MM.1S (cell line): Measurements from ENCODE around the gene CD44.

Source experiments
- DNase-seq: peaks from one replicate; pipeline ENCODE4 v3.0.0-alpha.2; 2015
- H2AFZ ChIP-seq: fragments of 300-600 bp; sonication (generic); 2 replicates; pipeline ENCODE4 v1.6.0; 2016; ENCODE audit warnings: antibody characterized with exemption, low read length
- H3F3A ChIP-seq: fragments of 300-600 bp; sonication (generic); 2 replicates; pipeline ENCODE4 v1.6.1; 2016; ENCODE audit warnings: mild to moderate bottlenecking, antibody characterized with exemption, low read length, moderate library complexity, mixed read lengths; ENCODE audit not compliant: insufficient read depth
- H3K27ac ChIP-seq: fragments of 300-600 bp; sonication (generic); 2 replicates; pipeline ENCODE4 v1.5.1; 2016; ENCODE audit warnings: mild to moderate bottlenecking, low read length
- H3K27me3 ChIP-seq: fragments of 300-600 bp; sonication (generic); replicated peaks from 2 replicates; pipeline ENCODE4 v1.6.0; 2016; ENCODE audit warnings: low read length; ENCODE audit not compliant: insufficient read depth
- H3K36me3 ChIP-seq: fragments of 300-600 bp; sonication (generic); replicated peaks from 2 replicates; pipeline ENCODE4 v1.6.1; 2016; ENCODE audit warnings: mild to moderate bottlenecking, low read length, mixed read lengths; ENCODE audit not compliant: insufficient read depth
- H3K4me1 ChIP-seq: fragments of 300-600 bp; sonication (generic); 2 replicates; pipeline ENCODE4 v1.6.1; 2016; ENCODE audit warnings: low read length, mixed read lengths
- H3K4me2 ChIP-seq: fragments of 300-600 bp; sonication (generic); 2 replicates; pipeline ENCODE4 v1.6.0; 2016; ENCODE audit warnings: low read depth, low read length
- H3K4me3 ChIP-seq: fragments of 300-600 bp; sonication (generic); 2 replicates; pipeline ENCODE4 v1.5.1; 2016; ENCODE audit warnings: low read length, mixed read lengths
- H3K79me2 ChIP-seq: fragments of 300-600 bp; sonication (generic); 2 replicates; pipeline ENCODE4 v1.6.1; 2016; ENCODE audit warnings: mixed run types, low read length, mixed read lengths
- H3K9ac ChIP-seq: fragments of 300-600 bp; sonication (generic); 2 replicates; pipeline ENCODE4 v1.6.1; 2016; ENCODE audit warnings: low read length, mixed read lengths
- H3K9me2 ChIP-seq: fragments of 300-600 bp; sonication (generic); replicated peaks from 2 replicates; pipeline ENCODE4 v1.6.1; 2016; ENCODE audit warnings: mild to moderate bottlenecking, low read length, mixed read lengths; ENCODE audit not compliant: insufficient read depth
- H3K9me3 ChIP-seq: fragments of 300-600 bp; sonication (generic); replicated peaks from 2 replicates; pipeline ENCODE4 v1.6.1; 2016; ENCODE audit warnings: mild to moderate bottlenecking, low read length, mixed read lengths; ENCODE audit not compliant: insufficient read depth
- H4K20me1 ChIP-seq: fragments of 300-600 bp; sonication (generic); 2 replicates; pipeline ENCODE4 v1.6.1; 2016; ENCODE audit warnings: mild to moderate bottlenecking, low read length, moderate library complexity, mixed read lengths; ENCODE audit not compliant: insufficient read depth
- EZH2 ChIP-seq: fragments of 300-600 bp; sonication (generic); optimal IDR thresholded peaks from 2 replicates; pipeline ENCODE3; 2017; ENCODE audit warnings: low read depth, mild to moderate bottlenecking, antibody characterized with exemption, low read length, mixed read lengths
- EZH2phosphoT487 ChIP-seq: fragments of 300-600 bp; sonication (generic); IDR thresholded peaks from 2 replicates; pipeline ENCODE4 v1.6.1; 2018; ENCODE audit warnings: antibody characterized with exemption, low read length
- TF ChIP-seq, protein P1 (sequence below): fragments of 300-600 bp; sonication (generic); IDR thresholded peaks from 2 replicates; pipeline ENCODE4 v1.5.1; 2016; ENCODE audit warnings: antibody characterized with exemption, low read length, mixed read lengths

The CD44 gene

DNA sequence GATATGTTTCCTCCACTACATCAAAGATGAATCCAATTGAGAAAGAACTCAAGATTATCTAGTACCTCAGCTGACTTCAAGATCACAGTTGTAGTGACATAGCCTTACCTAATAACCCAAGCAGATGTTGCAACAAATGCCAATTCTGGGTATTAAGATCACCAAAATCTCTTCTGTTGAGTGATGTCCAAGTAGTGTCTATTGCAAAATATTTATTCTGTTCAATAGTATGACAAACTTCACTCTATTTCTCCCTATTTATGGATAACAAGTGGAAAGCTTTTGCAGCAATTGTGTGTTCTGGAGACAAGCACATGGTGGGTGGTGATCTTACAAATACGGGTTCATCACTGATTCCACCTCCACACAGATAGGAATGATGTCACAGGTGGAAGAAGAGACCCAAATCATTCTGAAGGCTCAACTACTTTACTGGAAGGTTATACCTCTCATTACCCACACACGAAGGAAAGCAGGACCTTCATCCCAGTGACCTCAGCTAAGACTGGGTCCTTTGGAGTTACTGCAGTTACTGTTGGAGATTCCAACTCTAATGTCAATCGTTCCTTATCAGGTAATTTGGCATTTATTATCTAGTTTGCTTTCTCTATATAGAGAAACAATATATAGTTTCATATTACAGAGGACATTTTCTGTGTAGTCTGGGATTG lies 72.0 kb downstream of the CD44 start:
- H3K36me3 ChIP-seq = peaks cover under 1% of the 10 kb centered on the region
- peaks cover 16% of the 10 kb centered on the region; the same call in 1 of the 2 replicates for H3K79me2 ChIP-seq
- H3K4me3 ChIP-seq = no peak overlapping the region
- H3K27me3 ChIP-seq = no peaks in the 10 kb centered on the region
- no peak overlapping the region for H2AFZ ChIP-seq
- no peaks in the 10 kb centered on the region for H3K4me1 ChIP-seq
- TF ChIP-seq, protein P1, sequence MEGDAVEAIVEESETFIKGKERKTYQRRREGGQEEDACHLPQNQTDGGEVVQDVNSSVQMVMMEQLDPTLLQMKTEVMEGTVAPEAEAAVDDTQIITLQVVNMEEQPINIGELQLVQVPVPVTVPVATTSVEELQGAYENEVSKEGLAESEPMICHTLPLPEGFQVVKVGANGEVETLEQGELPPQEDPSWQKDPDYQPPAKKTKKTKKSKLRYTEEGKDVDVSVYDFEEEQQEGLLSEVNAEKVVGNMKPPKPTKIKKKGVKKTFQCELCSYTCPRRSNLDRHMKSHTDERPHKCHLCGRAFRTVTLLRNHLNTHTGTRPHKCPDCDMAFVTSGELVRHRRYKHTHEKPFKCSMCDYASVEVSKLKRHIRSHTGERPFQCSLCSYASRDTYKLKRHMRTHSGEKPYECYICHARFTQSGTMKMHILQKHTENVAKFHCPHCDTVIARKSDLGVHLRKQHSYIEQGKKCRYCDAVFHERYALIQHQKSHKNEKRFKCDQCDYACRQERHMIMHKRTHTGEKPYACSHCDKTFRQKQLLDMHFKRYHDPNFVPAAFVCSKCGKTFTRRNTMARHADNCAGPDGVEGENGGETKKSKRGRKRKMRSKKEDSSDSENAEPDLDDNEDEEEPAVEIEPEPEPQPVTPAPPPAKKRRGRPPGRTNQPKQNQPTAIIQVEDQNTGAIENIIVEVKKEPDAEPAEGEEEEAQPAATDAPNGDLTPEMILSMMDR = no peak
- TF ChIP-seq EZH2phosphoT487 = no peak
- no peak overlapping the region for H3K4me2 ChIP-seq
- no peaks in the 10 kb centered on the region for H4K20me1 ChIP-seq
- no peak overlapping the region for H3K27ac ChIP-seq
- 0 out of 2 replicates have a peak, but pooled peaks cover 4% of the 10 kb centered on the region for H3F3A ChIP-seq
- no peaks in the 10 kb centered on the region for H3K9me3 ChIP-seq
- H3K9ac ChIP-seq = no peak overlapping the region
- no peak for DNase-seq
- H3K9me2 ChIP-seq = no peaks in the 10 kb centered on the region

- no peaks in the 10 kb centered on the region for H3K9me3 ChIP-seq
- H3K79me2 ChIP-seq = 0 out of 2 replicates have a peak, but pooled peaks cover 14% of the 10 kb centered on the region
- no peak overlapping the region for H2AFZ ChIP-seq
- 0 out of 2 replicates have a peak, but pooled peaks cover 4% of the 10 kb centered on the region for H3F3A ChIP-seq
- H3K27ac ChIP-seq = no peak overlapping the region
- no peak overlapping the region for H3K4me3 ChIP-seq
- no peaks in the 10 kb centered on the region for H4K20me1 ChIP-seq
- no peaks in the 10 kb centered on the region for H3K9me2 ChIP-seq
- H3K4me2 ChIP-seq = no peak overlapping the region
- H3K36me3 ChIP-seq = no peaks in the 10 kb centered on the region; the same call in none of the 2 replicates
- TF ChIP-seq EZH2phosphoT487 = no peak
- TF ChIP-seq, protein P1 = no peak
- no peak for TF ChIP-seq EZH2
- H3K9ac ChIP-seq = no peak overlapping the region
- no peaks in the 10 kb centered on the region for H3K4me1 ChIP-seq
- DNase-seq = no peak
- H3K27me3 ChIP-seq = no peaks in the 10 kb centered on the region
Measured at GRCh38 chr11:35211952-35212351, 73.0 kb downstream of the CD44 start.

GRCh38 chr11:35214226-35214770 lies 75.3 kb downstream of the CD44 start:
- H4K20me1 ChIP-seq = no peaks in the 10 kb centered on the region
- TF ChIP-seq EZH2phosphoT487 (no peak), EZH2 (no peak)
- TF ChIP-seq, protein P1 = no peak
- no peak overlapping the region for H2AFZ ChIP-seq
- H3K79me2 ChIP-seq = 0 out of 2 replicates have a peak, but pooled peaks cover 14% of the 10 kb centered on the region
- no peaks in the 10 kb centered on the region for H3K9me2 ChIP-seq
- H3K4me2 ChIP-seq = no peak overlapping the region
- peaks cover 1% of the 10 kb centered on the region for H3K36me3 ChIP-seq
- H3K4me3 ChIP-seq = no peak overlapping the region
- no peaks in the 10 kb centered on the region for H3K4me1 ChIP-seq
- no peaks in the 10 kb centered on the region for H3K27me3 ChIP-seq
- H3K9ac ChIP-seq = no peak overlapping the region
- H3K27ac ChIP-seq = no peak overlapping the region
- H3F3A ChIP-seq = 0 out of 2 replicates have a peak, but pooled peaks cover 5% of the 10 kb centered on the region
- no peak for DNase-seq
- no peaks in the 10 kb centered on the region for H3K9me3 ChIP-seq
